ENCODE data around the gene EBF4. TPM values are rescaled to one million over a fixed set of nuclear protein-coding genes. Genes with fewer than 3 reads are reported as not detected.

Gene EBF4
- total and polyA plus RNA-seq, 2 experiments from 2014 or later, result 18.8 to 24.2 TPM

- TF ChIP-seq CTCF (IDR thresholded peaks at IDR 0.05; ENCODE audit: low read depth, low read length), result no peak
- no peak overlapping the region for H3K27ac ChIP-seq
- no peaks in the 10 kb centered on the region for H3K36me3 ChIP-seq
- no peak overlapping the region for H3K4me3 ChIP-seq
- no peaks in the 10 kb centered on the region for H3K4me1 ChIP-seq (ENCODE audit: low read depth)
- H3K9me3 ChIP-seq (ENCODE audit: low read depth), result no peaks in the 10 kb centered on the region
- DNase-seq (ENCODE audit: low read depth in 1 of 2, low spot score in 1 of 2), result no peak
- H3K27me3 ChIP-seq, result peaks cover 3% of the 10 kb centered on the region
Observed at GRCh38 chr20:2760297-2760951, 67.8 kb downstream of the EBF4 start.

GRCh38 chr20:2760952-2761305 is 68.3 kb downstream of the EBF4 start:
- TF ChIP-seq CTCF (IDR thresholded peaks at IDR 0.05; ENCODE audit: low read depth, low read length), result no peak

GRCh38 chr20:2761885-2762284 is 69.3 kb downstream of the EBF4 start:
- H3K27me3 ChIP-seq, result peaks cover 3% of the 10 kb centered on the region
- TF ChIP-seq CTCF (IDR thresholded peaks at IDR 0.05; ENCODE audit: low read depth, low read length), result no peak
- H3K4me3 ChIP-seq, result no peak overlapping the region
- H3K4me1 ChIP-seq (ENCODE audit: low read depth), result no peaks in the 10 kb centered on the region
- no peak overlapping the region for H3K27ac ChIP-seq
- H3K36me3 ChIP-seq, result no peaks in the 10 kb centered on the region
- no peaks in the 10 kb centered on the region for H3K9me3 ChIP-seq (ENCODE audit: low read depth)
- DNase-seq (ENCODE audit: low read depth in 1 of 2, low spot score in 1 of 2), result no peak

More at GRCh38 chr20:2760952-2761305, 68.3 kb downstream of the EBF4 start:
- Histone ChIP-seq H3K9me3 (ENCODE audit: low read depth) (no peaks in the 10 kb centered on the region), H3K27me3 (peaks cover 3% of the 10 kb centered on the region), H3K4me3 (no peak overlapping the region), H3K4me1 (ENCODE audit: low read depth) (no peaks in the 10 kb centered on the region), H3K36me3 (no peaks in the 10 kb centered on the region), H3K27ac (no peak overlapping the region)
- no peak for DNase-seq (ENCODE audit: low read depth in 1 of 2, low spot score in 1 of 2)

GRCh38 chr20:2762578-2763131 is 70.1 kb downstream of the EBF4 start:
- TF ChIP-seq CTCF (IDR thresholded peaks at IDR 0.05; ENCODE audit: low read depth, low read length), result no peak
- Histone ChIP-seq H3K27me3 (peaks cover 5% of the 10 kb centered on the region), H3K27ac (no peak overlapping the region), H3K4me1 (ENCODE audit: low read depth) (no peaks in the 10 kb centered on the region), H3K9me3 (ENCODE audit: low read depth) (no peaks in the 10 kb centered on the region), H3K36me3 (no peaks in the 10 kb centered on the region), H3K4me3 (no peak overlapping the region)
- no peak for DNase-seq (ENCODE audit: low read depth in 1 of 2, low spot score in 1 of 2)

DNA sequence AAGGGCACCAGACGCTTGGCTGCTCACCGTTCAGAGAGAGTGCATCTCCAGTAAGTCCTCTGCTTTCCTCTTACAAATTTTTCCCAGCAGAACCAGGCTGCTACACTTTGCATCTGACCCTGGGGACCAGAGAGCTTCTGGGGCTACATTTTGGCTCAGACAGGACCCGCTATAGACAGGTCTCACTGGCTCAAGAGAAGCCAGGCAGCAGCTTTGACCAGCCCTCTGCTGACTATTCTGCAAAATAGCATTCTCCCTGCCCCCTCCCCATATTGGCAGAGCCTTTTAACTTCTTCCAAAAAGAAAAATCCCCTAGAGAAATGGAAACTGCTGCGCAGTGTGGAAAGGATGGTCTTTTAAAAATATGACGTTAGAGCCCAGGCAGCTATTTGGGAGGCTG is 70.6 kb downstream of the EBF4 start:
- Histone ChIP-seq H3K4me3 (no peak overlapping the region), H3K4me1 (ENCODE audit: low read depth) (no peaks in the 10 kb centered on the region), H3K36me3 (no peaks in the 10 kb centered on the region), H3K27ac (no peak overlapping the region), H3K9me3 (ENCODE audit: low read depth) (no peaks in the 10 kb centered on the region), H3K27me3 (peaks cover 7% of the 10 kb centered on the region)
- DNase-seq (ENCODE audit: low read depth in 1 of 2, low spot score in 1 of 2), result no peak
- no peak for TF ChIP-seq CTCF (IDR thresholded peaks at IDR 0.05; ENCODE audit: low read depth, low read length)
